ENCODE results near the gene OR1E1.
"Not testable (repeated sequence)": the region's sequence is repeated elsewhere in the genome, so short reads cannot be mapped to it uniquely, and the experiment has no call there.

The OR1E1 gene

GRCh38 chr17:3398310-3398709, at the start of gene OR1E1:
TSS of gene OR1E1 (minus strand) at chr17:3398410. CDS start at chr17:3398410, 0 bp downstream.
- no peak for DNase-seq

GRCh38 chr17:3447625-3448024, 49.4 kb upstream of the OR1E1 start:
- no peak for DNase-seq

- no peak for DNase-seq
Measured at GRCh38 chr17:3440451-3440850, 42.2 kb upstream of the OR1E1 start.

GRCh38 chr17:3438368-3438767, 40.2 kb upstream of the OR1E1 start:
- DNase-seq: no peak

GRCh38 chr17:3433741-3434140, 35.5 kb upstream of the OR1E1 start, which contains the start of gene OR1E2:
TSS of gene OR1E2 (minus strand) at chr17:3433841. CDS start at chr17:3433841, 0 bp downstream.
- DNase-seq: no peak

- peak; percentile 6 for DNase-seq
Measured at GRCh38 chr17:3433215-3433614, 35.0 kb upstream of the OR1E1 start.

GRCh38 chr17:3418222-3418621, 20.0 kb upstream of the OR1E1 start:
- DNase-seq: no peak

GRCh38 chr17:3415610-3416009, 17.4 kb upstream of the OR1E1 start:
- no peak for DNase-seq

- not testable (repeated sequence) for DNase-seq
Measured at GRCh38 chr17:3412216-3412615, 14.0 kb upstream of the OR1E1 start.

- DNase-seq: no peak
Measured at GRCh38 chr17:3411070-3411469, 12.9 kb upstream of the OR1E1 start, which contains the start of gene OR3A3. TSS of gene OR3A3 (plus strand) at chr17:3411370.

GRCh38 chr17:3403856-3404255, 5.6 kb upstream of the OR1E1 start:
- not testable (repeated sequence) for DNase-seq

GRCh38 chr17:3401786-3402185, 3.6 kb upstream of the OR1E1 start:
- no peak for DNase-seq

GRCh38 chr17:3400055-3400454, 1.8 kb upstream of the OR1E1 start:
- no peak for DNase-seq

- not testable (repeated sequence) for DNase-seq
Measured at GRCh38 chr17:3397801-3398200, 409 bp downstream of the OR1E1 start.

- DNase-seq: no peak
Measured at GRCh38 chr17:3389791-3390190, 8.4 kb downstream of the OR1E1 start.

- DNase-seq: peak; percentile 40
Measured at GRCh38 chr17:3385869-3386816, 12.1 kb downstream of the OR1E1 start, which contains the start of gene OR3A2. TSS of gene OR3A2 (minus strand) at chr17:3386308.

GRCh38 chr17:3381957-3382356, 16.3 kb downstream of the OR1E1 start:
- no peak for DNase-seq

GRCh38 chr17:3378321-3378720, 19.9 kb downstream of the OR1E1 start:
- no peak for DNase-seq

- DNase-seq: not testable (repeated sequence)
Measured at GRCh38 chr17:3371167-3371566, 27.0 kb downstream of the OR1E1 start.
